HG03095 (cell line): ENCODE measurements around the gene TMC7.
"Not testable (repeated sequence)": the region's sequence is repeated elsewhere in the genome, so short reads cannot be mapped to it uniquely, and the experiment has no call there.

Source experiments
- ATAC-seq: cut with Tn5 transposase; IDR thresholded peaks from one replicate; pipeline ENCODE4 v1.9.1; 2021; ENCODE audit warnings: moderate library complexity; ENCODE audit not compliant: unreplicated experiment

TMC7 gene

DNA sequence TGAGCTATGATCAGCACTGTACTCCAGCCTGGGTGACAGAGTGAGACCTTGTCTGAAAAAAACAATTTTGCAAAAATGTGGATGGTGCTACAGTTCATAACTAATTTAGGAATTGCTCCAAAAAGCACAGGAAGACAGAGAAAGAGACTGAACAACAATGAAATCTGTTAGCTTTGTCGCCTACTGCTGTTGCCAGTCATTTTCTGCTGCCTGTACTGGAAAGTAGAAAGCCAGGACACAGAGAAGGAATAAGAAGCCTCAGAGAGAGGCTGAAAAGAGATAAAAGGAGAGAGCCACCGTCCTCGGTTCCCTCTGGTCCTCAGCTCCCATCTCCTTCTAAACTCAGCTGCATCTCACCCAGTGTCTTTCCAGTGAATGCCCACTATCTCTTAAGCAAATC is 8.6 kb upstream of the TMC7 start:
- ATAC-seq, result no peak

DNA sequence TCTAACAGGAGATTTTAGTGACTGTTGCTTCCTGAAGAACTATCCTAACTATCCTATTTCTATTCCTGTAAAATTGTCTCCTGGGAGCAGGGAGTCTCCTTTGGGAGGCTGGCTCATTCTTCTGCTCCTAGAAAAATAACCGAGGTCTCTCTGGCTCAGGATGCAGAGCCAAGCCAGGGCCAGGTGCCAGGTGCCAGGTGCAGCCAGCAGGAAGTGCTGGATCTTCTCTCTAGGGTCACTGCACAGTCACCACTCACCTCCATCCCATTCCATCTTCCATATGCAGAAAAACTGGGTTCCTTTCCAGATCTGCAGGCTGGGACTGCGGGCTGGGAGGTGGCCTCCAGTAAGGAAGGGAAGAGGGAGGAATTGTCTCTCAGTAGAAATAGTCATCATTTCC is 3.8 kb upstream of the TMC7 start:
- no peak for ATAC-seq

DNA sequence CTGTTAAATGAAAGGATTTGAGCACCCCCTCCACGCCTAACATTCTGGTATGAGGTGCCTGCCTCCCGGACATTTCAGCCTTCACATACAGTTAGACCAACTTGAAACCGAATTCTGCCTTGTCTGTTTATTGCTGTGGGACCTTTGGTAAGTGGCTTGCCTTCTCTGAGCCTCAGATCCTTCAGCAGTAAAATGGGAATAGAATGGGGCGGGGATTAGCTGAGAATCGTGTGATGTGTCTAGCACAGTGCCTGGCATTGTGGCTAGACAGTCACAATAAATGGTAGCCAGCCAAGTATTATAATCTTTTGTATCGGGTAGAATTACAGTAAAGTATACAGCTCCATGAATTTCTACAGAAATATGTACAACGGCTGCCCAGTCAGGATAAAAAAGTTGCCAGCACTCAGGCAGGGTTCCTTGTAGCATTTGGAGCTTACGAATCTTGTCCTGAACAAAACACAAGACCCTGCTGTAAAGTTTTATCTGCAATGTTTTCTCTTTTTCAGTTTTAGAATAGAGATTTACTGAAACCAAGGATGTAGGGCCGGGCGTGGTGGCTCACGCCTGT is 786 bp downstream of the TMC7 start:
- ATAC-seq, result no peak

DNA sequence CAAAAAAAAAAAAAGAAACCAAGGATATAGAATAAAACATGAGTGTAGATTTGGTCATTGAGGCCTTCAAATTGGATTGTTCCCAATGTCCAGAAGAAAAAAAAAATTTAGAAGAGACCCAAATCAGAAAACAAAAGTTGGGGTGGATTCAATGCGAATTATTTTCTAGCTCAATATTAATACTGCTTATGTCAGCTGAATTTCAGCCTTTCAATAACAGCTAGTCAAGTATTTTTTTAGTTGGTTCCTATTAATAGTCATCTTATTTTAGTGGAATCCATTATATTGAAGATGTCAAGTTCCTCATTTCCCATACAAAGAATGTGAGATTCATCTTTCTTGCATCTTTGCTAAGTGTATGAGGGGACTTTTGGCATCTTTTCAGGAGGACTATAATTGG is 1.5 kb downstream of the TMC7 start:
- ATAC-seq, result not testable (repeated sequence)

DNA sequence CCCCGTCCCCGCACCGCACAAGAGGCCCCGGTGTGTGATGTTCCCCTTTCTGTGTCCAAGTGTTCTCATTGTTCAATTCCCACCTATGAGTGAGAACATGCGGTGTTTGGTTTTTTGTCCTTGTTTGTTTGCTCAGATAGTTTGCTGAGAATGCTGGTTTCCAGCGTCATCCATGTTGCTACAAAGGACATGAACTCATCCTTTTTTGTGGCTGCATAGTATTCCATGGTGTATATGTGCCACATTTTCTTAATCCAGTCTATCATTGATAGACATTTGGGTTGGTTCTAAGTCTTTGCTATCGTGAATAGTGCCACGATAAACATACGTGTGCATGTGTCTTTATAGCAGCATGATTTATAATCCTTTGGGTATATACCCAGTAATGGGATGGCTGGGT is 8.0 kb downstream of the TMC7 start:
- ATAC-seq, result not testable (repeated sequence)

DNA sequence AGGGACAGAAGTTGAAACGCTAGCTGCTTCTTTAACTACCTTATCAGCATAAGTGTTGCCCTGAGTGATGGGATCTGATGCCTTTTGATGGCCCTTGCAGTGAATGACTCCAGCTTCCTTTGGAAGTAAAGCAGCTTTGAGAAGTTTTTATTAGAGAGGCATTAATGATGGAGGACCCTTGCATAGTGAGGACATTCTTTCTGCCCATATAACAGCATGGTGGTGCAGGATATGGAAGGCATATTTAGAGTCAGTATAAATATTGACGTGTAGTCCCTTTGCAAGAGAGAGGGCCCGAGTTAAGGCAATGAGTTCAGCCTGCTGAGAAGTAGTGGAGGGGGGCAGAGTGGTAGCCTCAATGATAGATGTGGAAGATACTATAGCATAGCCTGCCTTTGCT is 9.8 kb downstream of the TMC7 start:
- ATAC-seq, result not testable (repeated sequence)

DNA sequence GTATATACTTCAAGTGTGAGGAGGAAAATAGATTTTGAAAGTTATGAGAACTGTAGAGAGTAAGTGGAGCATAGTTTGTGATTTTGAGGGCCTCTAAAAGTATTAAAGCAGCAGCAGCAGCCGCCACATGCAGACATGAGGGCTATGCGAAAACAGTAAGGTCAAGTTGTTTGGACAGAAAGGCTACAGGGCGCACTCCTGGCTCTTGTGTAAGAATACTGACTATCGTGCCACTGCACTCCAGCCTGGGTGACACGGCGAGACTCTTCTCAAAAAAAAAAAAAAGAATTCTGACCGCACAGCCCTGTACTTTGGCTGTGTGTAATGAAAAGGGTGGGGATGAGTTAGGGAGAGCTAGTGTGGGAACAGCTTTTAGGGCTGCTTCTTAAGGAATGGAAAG is 10.4 kb downstream of the TMC7 start:
- not testable (repeated sequence) for ATAC-seq

DNA sequence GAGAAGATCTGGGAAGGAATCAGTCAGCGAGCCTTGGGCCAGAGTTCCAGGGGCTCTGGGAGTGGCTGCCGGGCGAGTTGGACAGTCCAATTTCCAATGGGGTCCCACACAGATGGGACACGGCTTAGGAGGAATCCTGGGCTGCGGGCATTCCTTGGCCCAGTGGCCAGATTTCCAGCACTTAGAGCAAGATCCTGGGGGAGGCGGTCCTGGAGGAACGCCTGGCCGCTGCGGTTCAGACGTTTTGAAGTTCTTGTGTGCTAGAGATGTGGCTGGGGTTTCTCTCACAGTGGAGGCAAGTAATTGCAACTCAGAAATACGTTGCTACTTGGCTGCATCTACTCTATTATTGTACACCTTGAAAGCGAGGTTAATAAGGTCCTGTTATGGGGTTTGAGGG is 11.7 kb downstream of the TMC7 start:
- ATAC-seq, result not testable (repeated sequence)

DNA sequence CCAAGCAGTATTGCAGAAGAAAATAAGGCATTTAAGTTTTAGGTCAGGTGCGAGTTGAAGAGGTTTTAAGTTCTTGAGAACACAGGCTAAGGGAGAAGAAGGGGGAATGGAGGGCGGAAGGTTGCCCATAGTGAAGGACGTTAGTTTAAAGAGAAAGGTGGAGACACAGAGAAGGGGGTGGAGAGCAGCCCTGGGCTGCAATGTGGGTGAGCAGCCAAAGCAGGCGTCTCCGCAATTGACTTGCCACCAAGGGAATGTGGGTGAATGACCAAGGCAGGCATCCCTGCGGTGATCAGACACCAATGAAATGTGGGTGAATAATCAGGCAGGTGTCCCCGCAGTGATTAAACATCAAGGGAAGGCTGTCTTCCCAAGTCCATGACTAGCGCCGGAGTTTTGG is 12.8 kb downstream of the TMC7 start:
- ATAC-seq, result not testable (repeated sequence)

DNA sequence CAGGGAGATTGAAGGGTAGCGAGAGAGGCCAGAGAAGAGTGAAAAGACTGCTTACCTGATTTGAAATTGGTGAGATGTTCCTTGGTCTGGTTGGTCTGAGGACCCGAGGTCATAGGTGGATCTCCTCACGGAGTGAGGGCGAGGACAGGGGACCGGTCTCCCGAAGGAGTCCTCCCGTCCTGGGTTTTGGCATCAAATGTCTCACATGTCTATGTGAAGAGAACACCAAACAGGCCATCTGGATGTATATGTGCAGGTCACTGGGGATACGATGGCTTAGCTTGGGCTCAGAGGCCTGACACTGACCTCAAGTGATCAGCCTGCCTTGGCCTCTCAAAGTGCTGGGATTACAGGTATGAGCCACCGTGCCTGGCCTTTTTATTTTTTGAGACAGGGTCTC is 13.3 kb downstream of the TMC7 start:
- not testable (repeated sequence) for ATAC-seq

DNA sequence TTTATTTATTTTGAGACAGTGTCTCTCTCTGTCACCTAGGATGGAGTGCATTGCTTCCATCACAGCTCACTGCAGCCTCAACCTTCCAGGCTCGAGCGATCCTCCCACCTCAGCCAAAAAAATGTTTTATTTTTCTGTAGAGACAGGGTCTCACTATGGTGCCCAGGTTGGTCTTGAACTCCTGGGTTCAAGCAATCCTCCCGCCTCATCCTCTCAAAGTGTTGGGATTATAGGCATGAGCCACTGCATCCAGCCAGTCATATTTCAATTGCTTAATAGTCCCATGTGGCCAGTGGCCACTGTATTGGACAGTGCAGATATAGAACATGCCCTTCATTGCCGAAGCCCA is 15.3 kb downstream of the TMC7 start:
- no peak for ATAC-seq

DNA sequence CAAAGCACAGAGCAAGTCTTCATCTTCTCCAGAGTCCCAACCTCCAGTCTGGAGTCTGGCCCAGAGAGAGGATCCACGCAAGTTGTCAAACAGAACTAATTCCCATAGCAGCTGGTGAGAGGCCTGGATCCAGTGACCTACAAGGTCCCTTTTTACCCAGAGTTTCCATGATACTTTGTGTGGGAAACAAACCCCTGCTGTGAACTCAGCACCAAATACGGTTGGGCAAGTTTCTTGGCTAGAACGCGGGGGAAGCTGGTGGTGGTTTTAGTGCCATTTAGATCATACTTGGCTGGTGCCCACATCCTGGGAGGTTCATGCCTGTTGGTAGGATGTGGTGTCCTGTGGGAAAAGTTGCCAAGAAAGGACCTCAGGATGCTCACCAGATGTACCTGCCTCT is 18.1 kb downstream of the TMC7 start:
- ATAC-seq, result no peak

DNA sequence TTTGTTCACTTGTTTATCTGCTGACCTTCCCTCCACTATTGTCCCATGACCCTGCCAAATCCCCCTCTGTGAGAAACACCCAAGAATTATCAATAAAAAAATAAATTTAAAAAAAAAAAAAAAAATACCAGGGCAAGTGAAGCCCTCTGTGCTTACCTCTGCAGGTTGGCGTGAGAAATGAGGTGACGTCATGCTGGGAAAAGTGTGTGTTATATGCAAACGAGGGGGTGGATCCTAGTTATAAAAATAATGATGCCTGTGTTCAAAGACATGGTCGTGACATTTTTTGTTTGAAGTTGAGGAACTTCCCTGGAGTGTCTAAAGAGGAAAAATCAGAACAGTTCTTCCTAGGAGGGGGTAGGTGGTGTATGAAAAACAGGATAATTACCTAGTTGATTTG is 20.2 kb downstream of the TMC7 start:
- ATAC-seq, result no peak

DNA sequence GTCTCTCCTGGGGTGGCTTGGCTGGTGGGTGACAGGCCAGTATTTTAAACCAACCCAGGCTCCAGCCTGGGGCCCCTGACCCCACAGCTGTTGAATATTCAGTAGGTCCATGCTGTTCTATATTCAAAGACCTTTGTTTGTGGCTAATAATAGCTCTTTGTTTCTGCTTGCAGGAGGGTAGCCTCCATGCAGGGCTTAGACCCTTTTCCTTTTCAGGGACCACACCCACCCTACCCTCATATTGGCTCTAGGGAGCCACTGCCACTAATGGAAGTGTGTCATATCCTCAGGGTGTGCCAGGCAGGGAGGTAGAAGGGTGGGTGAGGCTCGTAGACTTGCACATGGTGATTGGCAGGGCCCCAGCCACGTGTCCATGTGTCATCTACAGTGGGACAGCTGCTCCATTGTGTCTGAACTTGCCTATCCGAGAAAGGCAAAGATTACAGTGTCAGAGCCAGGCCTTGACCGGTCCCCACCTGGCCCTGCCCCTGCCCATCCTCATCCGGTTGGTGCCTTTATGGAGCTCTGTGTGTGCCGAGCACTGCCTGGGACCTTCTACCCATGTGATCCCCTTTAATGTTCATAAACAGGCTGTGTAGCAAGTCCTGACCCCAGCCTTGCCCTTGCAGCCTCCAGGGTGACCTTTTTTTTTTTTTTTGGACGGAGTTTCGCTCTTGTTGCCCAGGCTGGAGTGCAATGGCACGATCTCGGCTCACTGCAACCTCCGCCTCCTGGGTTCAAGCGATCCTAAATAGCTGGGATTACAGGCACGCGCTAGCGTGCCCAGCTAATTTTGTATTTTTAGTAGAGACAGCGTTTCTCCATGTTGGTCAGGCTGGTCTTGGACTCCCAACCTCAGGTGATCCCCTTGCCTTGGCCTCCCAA is 22.1 kb downstream of the TMC7 start:
- ATAC-seq, result no peak

DNA sequence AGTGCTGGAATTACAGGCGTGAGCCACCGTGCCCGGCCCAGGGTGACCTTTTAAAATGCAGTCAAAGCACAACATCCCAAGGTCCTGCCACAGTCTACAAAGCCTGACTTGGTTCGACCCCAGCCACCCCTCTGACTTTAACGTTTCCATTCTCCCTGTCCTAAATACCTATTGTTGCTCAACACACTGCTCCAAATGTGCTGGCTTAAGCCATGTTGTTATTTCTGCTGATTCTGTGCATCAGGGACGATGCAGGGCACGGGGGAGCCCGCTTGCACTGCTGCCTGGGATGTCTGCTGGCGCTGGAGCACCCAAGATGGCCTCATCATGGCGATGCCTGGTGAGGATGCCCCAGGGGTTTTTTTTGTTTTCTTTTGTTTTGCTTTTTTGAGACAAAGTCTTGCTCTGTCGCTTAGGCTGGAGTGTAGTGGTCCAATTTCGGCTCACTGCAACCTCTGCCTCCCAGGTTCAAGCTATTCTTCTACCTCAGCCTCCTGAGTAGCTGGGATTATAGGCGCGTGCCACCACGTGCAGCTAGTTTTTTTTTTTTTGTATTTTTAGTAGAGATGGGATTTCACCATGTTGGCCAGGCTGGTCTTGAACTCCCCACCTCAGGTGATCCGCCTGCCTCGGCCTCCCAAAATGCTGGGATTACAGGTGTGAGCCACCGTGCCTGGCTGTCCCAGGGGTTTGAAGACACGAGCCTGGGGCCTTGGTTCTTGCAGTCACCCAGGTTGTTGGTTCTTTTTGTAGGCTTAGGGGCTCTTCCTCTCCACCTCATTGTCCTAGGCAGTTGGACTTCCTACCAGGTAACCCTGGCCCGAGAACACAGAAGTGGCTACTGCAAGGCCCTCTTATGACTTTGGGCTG is 22.9 kb downstream of the TMC7 start:
- ATAC-seq, result no peak

DNA sequence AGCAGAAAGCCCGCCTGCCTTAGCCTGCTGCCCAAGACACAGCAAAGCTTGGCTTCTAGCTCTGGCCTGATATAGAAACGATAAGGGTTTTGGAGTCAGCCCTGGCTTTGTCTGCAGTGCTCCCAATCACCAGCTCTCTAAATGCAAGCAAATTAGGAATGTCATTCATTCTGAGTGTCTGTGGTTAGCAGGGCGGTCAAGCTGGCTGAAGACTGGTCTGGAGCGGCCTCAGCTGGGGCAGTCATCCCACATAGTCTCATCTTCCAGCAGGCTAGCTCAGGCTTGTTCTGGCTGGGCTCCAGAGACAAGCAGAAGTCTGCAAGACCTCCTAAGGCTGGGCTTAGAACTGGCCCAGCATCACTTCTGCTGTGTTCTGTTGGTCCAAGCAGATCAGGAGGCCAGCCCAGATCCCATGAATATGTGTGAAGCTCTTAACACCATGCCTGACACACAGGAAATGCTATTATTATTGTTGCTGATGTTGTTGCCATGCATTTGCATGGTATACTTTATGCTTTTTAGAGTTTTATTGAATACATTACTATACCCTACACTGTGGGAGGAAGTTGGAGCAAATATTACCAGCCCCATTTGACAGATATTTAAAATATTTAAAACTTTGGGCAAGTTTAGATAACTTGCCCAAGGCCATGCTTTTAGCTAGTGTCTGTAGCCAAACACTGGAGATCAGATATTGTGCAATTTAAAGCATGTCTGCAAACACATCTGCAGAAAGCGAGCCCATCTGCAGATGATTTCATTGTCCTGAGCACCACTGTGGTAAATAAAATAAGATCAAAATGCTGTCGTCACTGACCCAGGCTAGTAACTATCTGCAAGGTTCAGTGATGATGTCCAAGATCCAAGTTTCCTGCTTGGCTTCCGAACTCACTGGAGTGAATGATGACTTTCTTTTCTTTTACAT is 24.8 kb downstream of the TMC7 start:
- no peak for ATAC-seq

DNA sequence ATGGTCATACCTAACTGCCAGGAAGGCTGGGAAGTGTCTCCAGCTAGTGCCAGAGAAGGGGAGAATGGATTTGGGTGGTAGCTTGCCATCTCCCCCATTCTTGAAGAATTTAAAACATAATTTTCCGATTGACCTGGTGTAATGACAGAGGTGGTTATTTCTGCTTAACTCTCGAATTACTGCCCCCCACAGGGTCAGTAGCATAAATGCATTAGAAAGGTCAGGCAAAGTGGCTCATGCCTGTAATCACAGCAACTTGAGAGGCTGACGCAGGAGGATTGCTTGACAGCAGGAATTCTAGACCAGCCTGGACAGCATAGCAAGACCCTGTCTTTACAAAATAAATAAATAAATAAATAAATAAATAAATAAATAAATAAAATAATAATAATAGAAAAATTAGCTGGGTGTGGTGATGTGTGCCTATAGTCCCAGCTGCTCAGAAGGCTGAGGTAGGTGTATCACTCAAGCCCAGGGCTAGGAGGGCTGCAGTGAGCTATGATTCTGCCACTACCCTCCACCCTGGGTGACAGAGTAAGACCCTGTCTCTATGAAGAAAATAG is 27.5 kb downstream of the TMC7 start:
- ATAC-seq, result no peak

DNA sequence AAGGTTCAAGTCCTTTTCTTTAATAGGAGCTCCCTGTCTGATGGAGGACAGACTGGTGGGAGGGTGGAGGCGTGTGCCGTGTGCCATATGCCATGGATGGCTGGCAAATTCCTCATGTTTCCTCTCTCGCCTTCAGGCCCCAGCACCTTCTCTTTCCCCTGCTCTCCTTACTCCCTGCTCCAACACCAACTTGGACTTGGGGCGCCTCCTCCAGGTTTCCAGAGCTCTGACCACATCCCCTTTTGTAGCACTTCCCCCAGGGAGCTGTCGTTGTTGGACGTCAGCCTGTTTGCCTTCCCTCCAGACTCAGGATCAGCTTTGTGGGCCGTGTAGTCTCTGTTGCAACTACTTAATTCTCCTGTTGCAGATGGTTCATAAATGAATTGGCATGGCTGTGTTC is 30.7 kb downstream of the TMC7 start:
- ATAC-seq, result no peak

DNA sequence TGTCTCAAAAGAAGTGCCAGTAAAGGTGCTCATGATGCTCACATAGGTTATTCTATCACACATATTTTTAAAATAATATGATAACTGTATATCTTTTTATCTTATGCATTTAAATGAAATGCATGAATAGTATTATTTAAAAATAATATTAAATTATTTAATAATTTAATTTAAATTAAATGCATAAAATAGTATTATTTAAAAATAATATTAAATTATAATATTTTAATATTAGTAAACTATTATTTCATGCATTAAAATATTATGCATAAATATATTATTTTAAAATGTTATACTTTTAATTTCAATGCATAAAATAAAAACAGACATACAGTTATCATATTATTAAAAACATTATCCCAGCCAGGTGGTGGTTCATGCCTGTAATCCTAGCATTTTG is 33.4 kb downstream of the TMC7 start:
- no peak for ATAC-seq

DNA sequence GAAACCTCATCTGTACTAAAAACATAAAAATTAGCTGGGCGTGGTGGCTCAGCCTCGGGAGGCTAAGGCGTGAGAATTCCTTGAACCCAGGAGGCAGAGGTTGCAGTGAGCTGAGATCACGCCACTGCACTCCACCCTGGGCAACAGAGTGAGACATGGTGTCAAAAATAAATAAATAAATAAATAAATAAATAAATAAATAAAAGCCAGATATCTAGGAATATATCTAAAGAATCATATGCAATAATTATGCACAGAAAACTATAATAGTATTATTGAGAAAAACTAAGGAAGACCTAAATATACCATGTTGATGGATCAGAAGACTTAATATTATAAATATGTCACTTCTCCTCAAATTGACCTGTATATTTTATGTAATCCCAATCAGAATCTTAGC is 37.0 kb downstream of the TMC7 start:
- ATAC-seq, result no peak
